Upper lobe of right lung (tissue), 1 donor: Measurements from ENCODE around the gene TCHP. TPM values are rescaled to one million over a fixed set of nuclear protein-coding genes. Genes with fewer than 3 reads are reported as not detected.
A peak's percentile ranks its signal among the peaks of the same experiment; 100 is the strongest.

Experiments used
- ATAC-seq: fragments of 200-7000 bp; cut with Tn5 transposase; one replicate; pipeline ENCODE4 v1.9.1; 2020; ENCODE audit warnings: mild to moderate bottlenecking, moderate library complexity
- DNase-seq: peaks from one replicate; pipeline ENCODE4 v3.0.0-alpha.2; 2020
- H3K27ac ChIP-seq: fragments of 200-600 bp; one replicate; pipeline ENCODE4 v1.8.0; 2022
- H3K27me3 ChIP-seq: fragments of 200-600 bp; one replicate; pipeline ENCODE4 v1.8.0; 2022; ENCODE audit warnings: mild to moderate bottlenecking
- H3K36me3 ChIP-seq: fragments of 200-600 bp; one replicate; pipeline ENCODE4 v1.8.0; 2022
- H3K4me1 ChIP-seq: fragments of 200-600 bp; one replicate; pipeline ENCODE4 v1.8.0; 2022
- H3K4me3 ChIP-seq: fragments of 200-600 bp; one replicate; pipeline ENCODE4 v1.8.0; 2022; ENCODE audit warnings: mild to moderate bottlenecking
- H3K9me3 ChIP-seq: fragments of 200-600 bp; one replicate; pipeline ENCODE4 v1.8.0; 2022
- intact Hi-C: fragments of 100-400 bp; cut with DNase I; formaldehyde crosslinking; loops from one replicate; pipeline ENCODE4 v1.11.0; 2022
- total RNA-seq: library from RNA; stranded (reverse); fragmentation: NEBNext Ultra II Directional; extraction: Animal tissue kit (Norgen Biotek cat#: 25700); gene quantifications from one replicate; pipeline ENCODE4 v1.2.1, GENCODE V29; 2021
- TF ChIP-seq, protein P1 (sequence below): fragments of 200-600 bp; IDR thresholded peaks from one replicate; pipeline ENCODE4 v1.8.0; 2022; ENCODE audit warnings: antibody characterized with exemption
- donor health status: DM: no; HTN: yes; CAD: no; lungs with severe emphysema.

Gene TCHP
- total RNA-seq, 1 donor from 2014 or later, result 16.5 TPM

DNA sequence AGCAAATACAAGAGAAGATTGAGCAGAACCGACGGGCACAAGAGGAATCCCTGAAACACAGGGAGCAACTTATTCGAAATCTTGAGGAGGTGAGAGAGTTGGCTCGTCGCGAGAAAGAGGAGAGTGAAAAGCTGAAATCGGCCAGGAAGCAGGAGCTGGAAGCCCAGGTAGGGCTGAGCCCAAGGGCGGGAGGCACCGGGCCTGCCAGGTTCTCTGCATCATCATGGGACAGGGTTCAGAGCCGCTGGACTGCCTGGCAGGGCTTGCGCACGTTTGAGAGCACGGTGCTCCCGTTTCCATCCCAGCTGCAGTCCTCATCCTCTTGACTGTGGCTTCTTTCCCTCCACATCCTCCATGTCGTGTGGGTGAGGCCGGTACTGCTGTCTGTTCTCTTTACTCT lies 14.4 kb downstream of the TCHP start:
- DNase-seq, result no peak
- no peaks in the 10 kb centered on the region for H3K27me3 ChIP-seq
- H3K36me3 ChIP-seq, result peaks cover 90% of the 10 kb centered on the region

DNA sequence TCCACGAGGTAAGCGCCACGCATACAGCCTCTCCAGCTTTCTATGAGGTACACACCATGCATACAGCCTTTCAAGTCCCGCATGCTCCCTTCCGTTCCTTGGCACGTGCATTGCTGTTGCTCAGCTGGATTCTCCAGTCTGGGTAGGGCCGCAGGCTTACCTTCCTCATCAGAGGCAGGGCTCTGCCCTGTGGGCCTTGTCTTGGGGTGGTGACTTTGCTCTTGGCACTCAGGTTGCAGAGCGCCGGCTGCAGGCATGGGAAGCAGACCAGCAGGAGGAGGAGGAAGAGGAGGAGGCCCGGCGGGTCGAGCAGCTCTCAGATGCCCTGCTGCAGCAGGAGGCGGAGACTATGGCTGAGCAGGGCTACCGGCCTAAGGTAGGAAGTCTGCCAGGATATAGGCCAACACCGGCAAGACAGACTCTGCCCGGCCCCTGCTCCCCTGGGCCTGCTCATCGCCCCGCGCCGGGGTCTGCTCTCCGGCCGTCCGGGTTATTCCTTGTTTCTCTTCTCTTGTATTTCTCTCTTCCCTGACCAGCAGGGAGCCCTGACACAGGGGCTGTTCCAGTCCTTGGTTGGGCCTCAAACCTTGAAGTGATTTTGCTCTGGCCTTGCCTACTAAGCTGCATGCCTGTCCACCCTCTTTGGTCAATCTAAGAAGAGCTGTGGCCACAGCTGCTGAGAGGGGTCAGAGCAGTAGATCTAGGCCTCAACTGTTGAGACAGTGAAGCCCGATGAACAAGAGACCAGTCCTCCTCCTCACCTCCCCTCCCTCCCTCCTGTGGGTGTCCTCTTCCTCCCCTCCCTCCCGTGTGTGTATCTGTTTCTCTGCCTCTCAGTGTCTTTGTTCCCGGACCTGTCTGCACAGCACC lies 15.3 kb downstream of the TCHP start:
- Histone ChIP-seq H3K4me1 (no peaks in the 10 kb centered on the region), H3K27ac (no peak overlapping the region), H3K36me3 (peaks cover 90% of the 10 kb centered on the region), H3K9me3 (no peaks in the 10 kb centered on the region), H3K4me3 (no peak overlapping the region), H3K27me3 (no peaks in the 10 kb centered on the region)
- ATAC-seq, result peak; percentile 6
- TF ChIP-seq, protein P1, sequence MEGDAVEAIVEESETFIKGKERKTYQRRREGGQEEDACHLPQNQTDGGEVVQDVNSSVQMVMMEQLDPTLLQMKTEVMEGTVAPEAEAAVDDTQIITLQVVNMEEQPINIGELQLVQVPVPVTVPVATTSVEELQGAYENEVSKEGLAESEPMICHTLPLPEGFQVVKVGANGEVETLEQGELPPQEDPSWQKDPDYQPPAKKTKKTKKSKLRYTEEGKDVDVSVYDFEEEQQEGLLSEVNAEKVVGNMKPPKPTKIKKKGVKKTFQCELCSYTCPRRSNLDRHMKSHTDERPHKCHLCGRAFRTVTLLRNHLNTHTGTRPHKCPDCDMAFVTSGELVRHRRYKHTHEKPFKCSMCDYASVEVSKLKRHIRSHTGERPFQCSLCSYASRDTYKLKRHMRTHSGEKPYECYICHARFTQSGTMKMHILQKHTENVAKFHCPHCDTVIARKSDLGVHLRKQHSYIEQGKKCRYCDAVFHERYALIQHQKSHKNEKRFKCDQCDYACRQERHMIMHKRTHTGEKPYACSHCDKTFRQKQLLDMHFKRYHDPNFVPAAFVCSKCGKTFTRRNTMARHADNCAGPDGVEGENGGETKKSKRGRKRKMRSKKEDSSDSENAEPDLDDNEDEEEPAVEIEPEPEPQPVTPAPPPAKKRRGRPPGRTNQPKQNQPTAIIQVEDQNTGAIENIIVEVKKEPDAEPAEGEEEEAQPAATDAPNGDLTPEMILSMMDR, result no peak
- intact Hi-C loops, result no loop called here
- DNase-seq, result no peak

More for the DNA sequence above, 14.4 kb downstream of the TCHP start:
- Histone ChIP-seq H3K4me3 (no peak overlapping the region), H3K4me1 (no peaks in the 10 kb centered on the region), H3K9me3 (no peaks in the 10 kb centered on the region), H3K27ac (no peak overlapping the region)
- TF ChIP-seq, protein P1, result no peak
- intact Hi-C loops, result no loop called here
- no peak for ATAC-seq

DNA sequence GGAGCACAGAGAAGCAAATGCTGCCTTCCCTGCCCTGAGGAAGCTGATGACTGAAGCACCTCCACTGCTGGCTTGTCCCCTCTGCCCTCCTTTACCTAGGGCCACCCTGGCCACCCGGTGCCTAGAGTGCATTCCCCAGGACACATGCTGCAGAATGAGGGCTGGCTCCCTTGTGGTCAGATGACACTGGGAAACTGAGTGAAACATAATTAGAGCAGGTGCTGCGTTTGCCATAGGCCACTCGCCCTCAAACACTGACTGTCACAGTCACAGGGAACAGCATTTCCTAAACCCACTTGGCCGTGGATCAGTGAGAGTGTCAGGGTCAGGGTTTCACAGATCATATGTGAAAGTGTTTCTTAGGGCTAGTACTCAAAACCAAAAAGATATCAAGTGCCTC lies 16.0 kb downstream of the TCHP start:
- intact Hi-C loops, result no loop called here
- Histone ChIP-seq H3K27ac (no peak overlapping the region), H3K4me1 (no peaks in the 10 kb centered on the region), H3K4me3 (no peak overlapping the region), H3K36me3 (peaks cover 92% of the 10 kb centered on the region), H3K9me3 (no peaks in the 10 kb centered on the region), H3K27me3 (no peaks in the 10 kb centered on the region)
- no peak for ATAC-seq
- no peak for DNase-seq
- TF ChIP-seq, protein P1, result no peak

DNA sequence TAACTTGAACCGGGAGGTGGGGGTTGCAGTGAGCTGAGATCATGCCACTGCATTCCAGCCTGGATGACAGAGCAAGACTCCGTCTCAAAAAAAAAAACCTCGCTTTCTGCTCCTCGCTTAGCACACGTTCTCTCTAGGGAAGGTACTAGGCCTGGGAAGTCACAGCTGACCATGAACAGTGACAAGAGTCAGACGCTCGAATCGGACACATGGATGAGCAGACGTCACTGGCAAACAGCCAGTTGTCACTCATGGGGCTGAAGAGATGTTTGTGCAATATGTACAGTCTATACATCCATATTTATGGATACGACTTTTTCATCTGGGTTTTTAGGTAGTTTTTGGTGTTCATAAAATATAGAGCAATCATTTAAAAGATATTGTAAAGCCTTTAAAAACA lies 19.4 kb downstream of the TCHP start:
- Histone ChIP-seq H3K9me3 (no peaks in the 10 kb centered on the region), H3K27ac (no peak overlapping the region), H3K36me3 (peaks cover 61% of the 10 kb centered on the region), H3K4me3 (no peak overlapping the region), H3K4me1 (no peaks in the 10 kb centered on the region), H3K27me3 (no peaks in the 10 kb centered on the region)
- ATAC-seq (no peak), DNase-seq (no peak)
- intact Hi-C loops, result no loop called here
- TF ChIP-seq, protein P1, result no peak

DNA sequence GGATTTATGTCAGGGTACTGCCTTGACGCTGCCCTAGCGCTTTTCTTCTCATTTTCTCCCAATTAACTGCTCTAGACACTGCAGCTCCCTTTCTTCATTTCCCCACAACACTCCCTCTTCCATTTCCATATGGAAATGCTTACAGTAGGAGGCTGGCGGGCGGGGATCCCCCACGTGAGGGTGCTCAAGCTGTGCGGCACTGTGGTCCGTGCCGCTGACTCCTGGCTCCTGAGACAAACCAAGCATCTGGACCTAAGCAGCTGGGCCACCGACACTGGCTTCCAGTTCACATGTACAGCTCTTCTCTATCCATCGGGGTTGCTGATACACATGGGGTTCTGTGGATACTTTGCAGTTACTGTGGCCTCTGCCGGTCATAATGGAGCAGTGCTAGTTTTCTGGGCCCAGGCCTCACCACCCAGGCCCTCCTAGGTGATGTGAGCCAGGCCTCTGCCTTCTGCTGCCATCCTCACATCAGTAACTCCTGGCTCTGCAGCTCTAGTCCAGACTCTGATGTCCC lies 20.2 kb downstream of the TCHP start:
- H3K4me3 ChIP-seq, result no peak overlapping the region
- H3K36me3 ChIP-seq, result peaks cover 52% of the 10 kb centered on the region
- TF ChIP-seq, protein P1, result no peak
- H3K4me1 ChIP-seq, result no peaks in the 10 kb centered on the region
- H3K27ac ChIP-seq, result no peak overlapping the region
- no peak for ATAC-seq
- no peaks in the 10 kb centered on the region for H3K9me3 ChIP-seq
- DNase-seq, result peak; percentile 39
- intact Hi-C loops, result no loop called here
- no peaks in the 10 kb centered on the region for H3K27me3 ChIP-seq
